Upper lobe of right lung (tissue), 1 donor: ENCODE data around the gene NVL. TPM values are rescaled to one million over a fixed set of nuclear protein-coding genes. Genes with fewer than 3 reads are reported as not detected.
A peak's percentile ranks its signal among the peaks of the same experiment; 100 is the strongest.

ENCODE experiments used
- ATAC-seq: fragments of 200-7000 bp; cut with Tn5 transposase; one replicate; pipeline ENCODE4 v1.9.1; 2020; ENCODE audit warnings: mild to moderate bottlenecking, moderate library complexity
- DNase-seq: peaks from one replicate; pipeline ENCODE4 v3.0.0-alpha.2; 2020
- H3K27ac ChIP-seq: fragments of 200-600 bp; one replicate; pipeline ENCODE4 v1.8.0; 2022
- H3K27me3 ChIP-seq: fragments of 200-600 bp; one replicate; pipeline ENCODE4 v1.8.0; 2022; ENCODE audit warnings: mild to moderate bottlenecking
- H3K36me3 ChIP-seq: fragments of 200-600 bp; one replicate; pipeline ENCODE4 v1.8.0; 2022
- H3K4me1 ChIP-seq: fragments of 200-600 bp; one replicate; pipeline ENCODE4 v1.8.0; 2022
- H3K4me3 ChIP-seq: fragments of 200-600 bp; one replicate; pipeline ENCODE4 v1.8.0; 2022; ENCODE audit warnings: mild to moderate bottlenecking
- H3K9me3 ChIP-seq: fragments of 200-600 bp; one replicate; pipeline ENCODE4 v1.8.0; 2022
- intact Hi-C: fragments of 100-400 bp; cut with DNase I; formaldehyde crosslinking; loops from one replicate; pipeline ENCODE4 v1.11.0; 2022
- total RNA-seq: library from RNA; stranded (reverse); fragmentation: NEBNext Ultra II Directional; extraction: Animal tissue kit (Norgen Biotek cat#: 25700); gene quantifications from one replicate; pipeline ENCODE4 v1.2.1, GENCODE V29; 2021
- TF ChIP-seq, protein P1 (sequence below): fragments of 200-600 bp; IDR thresholded peaks from one replicate; pipeline ENCODE4 v1.8.0; 2022; ENCODE audit warnings: antibody characterized with exemption
- donor health status: DM: no; HTN: yes; CAD: no; lungs with severe emphysema.

NVL gene
- total RNA-seq, 1 donor from 2014 or later: 24.1 TPM

DNA sequence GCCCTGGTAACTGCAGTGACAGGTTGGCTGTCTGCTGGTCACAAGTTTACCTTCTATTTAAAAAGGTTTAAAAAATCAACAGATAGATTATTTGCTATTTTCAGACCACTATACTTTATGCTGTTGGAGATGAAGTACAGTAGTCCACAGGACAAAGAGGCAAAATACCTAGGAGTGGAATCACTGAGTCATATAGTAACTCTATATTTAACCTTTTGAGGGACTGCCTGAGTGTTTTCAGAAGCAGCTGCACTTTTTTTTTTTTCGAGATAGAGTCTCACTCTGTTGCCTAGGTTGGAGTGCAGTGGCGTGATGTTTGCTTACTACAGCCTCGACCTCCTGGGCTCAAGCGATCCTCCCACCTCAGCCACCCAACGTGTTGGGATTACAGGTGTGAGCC is 38.4 kb upstream of the NVL start:
- DNase-seq (no peak), ATAC-seq (no peak)
- Histone ChIP-seq H3K27ac (no peak overlapping the region), H3K4me1 (peaks cover 4% of the 10 kb centered on the region), H3K27me3 (no peaks in the 10 kb centered on the region), H3K9me3 (no peaks in the 10 kb centered on the region), H3K4me3 (no peak overlapping the region), H3K36me3 (peaks cover 89% of the 10 kb centered on the region)
- intact Hi-C loops: no loop called here
- TF ChIP-seq, protein P1, sequence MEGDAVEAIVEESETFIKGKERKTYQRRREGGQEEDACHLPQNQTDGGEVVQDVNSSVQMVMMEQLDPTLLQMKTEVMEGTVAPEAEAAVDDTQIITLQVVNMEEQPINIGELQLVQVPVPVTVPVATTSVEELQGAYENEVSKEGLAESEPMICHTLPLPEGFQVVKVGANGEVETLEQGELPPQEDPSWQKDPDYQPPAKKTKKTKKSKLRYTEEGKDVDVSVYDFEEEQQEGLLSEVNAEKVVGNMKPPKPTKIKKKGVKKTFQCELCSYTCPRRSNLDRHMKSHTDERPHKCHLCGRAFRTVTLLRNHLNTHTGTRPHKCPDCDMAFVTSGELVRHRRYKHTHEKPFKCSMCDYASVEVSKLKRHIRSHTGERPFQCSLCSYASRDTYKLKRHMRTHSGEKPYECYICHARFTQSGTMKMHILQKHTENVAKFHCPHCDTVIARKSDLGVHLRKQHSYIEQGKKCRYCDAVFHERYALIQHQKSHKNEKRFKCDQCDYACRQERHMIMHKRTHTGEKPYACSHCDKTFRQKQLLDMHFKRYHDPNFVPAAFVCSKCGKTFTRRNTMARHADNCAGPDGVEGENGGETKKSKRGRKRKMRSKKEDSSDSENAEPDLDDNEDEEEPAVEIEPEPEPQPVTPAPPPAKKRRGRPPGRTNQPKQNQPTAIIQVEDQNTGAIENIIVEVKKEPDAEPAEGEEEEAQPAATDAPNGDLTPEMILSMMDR: no peak

DNA sequence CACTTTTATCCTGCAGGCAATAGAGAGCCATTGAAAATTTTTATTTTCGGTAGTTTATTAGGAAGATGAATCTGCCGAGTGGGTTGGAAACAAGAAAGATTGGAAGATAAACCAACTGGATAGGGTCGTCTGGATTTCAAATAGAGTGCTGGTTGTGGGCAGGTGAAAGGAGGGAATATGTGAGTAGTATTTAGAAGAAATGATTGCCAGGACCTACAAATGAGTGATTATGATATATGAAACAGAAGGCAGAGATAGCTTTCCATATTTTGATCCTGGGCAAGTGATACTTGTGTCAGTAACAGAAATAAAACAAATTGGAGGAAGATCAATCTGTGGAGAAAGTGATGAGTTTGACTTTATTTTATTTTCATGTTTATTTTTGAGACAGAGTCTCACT is 29.2 kb upstream of the NVL start:
- Histone ChIP-seq H3K27ac (no peak overlapping the region), H3K27me3 (no peaks in the 10 kb centered on the region), H3K4me1 (peaks cover 33% of the 10 kb centered on the region), H3K4me3 (no peak overlapping the region), H3K36me3 (peaks cover 10% of the 10 kb centered on the region), H3K9me3 (no peaks in the 10 kb centered on the region)
- TF ChIP-seq, protein P1: no peak
- ATAC-seq: no peak
- intact Hi-C loops: no loop called here
- no peak for DNase-seq

DNA sequence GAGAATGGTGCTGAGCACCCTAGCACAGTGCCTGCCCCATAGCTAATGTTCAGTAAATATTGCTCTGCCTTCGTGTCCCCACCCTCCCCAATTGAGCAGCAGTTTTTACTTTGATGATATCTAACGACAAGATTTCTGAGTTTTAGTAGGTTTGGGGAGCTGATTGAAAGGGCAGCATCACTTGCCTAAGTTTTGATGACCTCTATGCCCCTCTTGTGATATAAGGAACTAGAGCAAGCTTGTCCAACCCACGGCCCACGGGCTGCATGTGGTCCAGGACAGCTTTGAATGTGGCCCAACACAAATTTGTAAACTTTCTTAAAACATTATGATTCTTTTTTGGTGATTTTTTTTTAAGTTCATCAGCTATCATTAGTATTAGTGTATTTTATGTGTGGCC is 28.3 kb upstream of the NVL start:
- peaks cover 33% of the 10 kb centered on the region for H3K4me1 ChIP-seq
- intact Hi-C loops: no loop called here
- peak overlapping the region; percentile 88 for H3K27ac ChIP-seq
- H3K4me3 ChIP-seq: peak overlapping the region; percentile 87
- H3K9me3 ChIP-seq: no peaks in the 10 kb centered on the region
- H3K36me3 ChIP-seq: peaks cover 4% of the 10 kb centered on the region
- ATAC-seq (no peak), DNase-seq (peak; percentile 75)
- H3K27me3 ChIP-seq: no peaks in the 10 kb centered on the region
- TF ChIP-seq, protein P1: no peak

- ATAC-seq (peak; percentile 45), DNase-seq (no peak)
- H3K27me3 ChIP-seq: no peaks in the 10 kb centered on the region
- H3K27ac ChIP-seq: peak overlapping the region; percentile 88
- peaks cover 4% of the 10 kb centered on the region for H3K36me3 ChIP-seq
- intact Hi-C loops: no loop called here
- peaks cover 33% of the 10 kb centered on the region for H3K4me1 ChIP-seq
- peak overlapping the region; percentile 87 for H3K4me3 ChIP-seq
- TF ChIP-seq, protein P1: no peak
- no peaks in the 10 kb centered on the region for H3K9me3 ChIP-seq
Observed at GRCh38 chr1:224357626-224358124, 27.7 kb upstream of the NVL start.

DNA sequence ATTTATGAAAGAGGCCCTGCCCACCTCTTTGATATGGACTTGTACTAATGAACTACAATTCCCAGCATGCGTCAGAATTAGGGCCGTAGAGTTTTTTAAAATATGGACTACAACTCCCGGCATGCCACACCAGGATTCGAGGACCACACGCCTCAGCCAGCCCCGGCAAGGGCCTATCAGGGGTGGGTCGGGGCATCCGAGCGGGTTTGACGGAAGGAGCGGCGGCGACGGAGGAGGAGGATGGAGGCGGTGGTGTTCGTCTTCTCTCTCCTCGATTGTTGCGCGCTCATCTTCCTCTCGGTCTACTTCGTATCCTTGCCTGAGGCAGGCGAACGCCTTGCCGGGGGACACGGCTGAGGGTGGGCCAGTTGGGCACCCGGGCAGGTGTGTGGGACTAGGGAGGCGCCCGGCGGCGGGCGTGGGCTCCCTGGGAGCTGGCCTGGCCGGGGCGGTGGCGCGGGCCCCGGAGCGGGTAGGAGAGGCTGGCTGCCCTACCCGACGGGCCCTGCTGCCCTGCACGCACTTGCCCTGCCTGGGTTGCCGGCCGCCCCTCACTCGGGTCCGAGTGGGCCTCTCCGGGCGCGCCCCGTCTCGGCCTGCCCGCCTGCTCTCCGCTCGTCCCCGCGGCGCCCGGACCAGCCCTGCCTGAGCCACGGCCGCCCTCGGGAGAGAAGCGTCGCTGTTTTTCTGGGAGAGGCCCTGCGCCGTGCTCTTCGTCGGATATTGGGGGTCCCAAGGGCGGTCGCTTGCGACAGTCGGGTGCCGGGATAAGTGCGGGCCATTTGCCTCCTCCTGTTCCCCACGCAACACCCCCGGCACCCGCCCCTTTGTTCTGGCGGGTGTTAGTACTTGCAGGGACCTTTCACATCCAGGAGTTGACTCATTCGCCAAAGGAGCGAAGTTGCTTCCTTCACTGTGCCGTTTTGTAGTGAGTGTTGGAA is 27.0 kb upstream of the NVL start, which contains the start of gene CNIH4:
CNIH4 (plus strand) TSS at position 195 of the 941 bp plus-strand sequence; CDS start at position 241, 46 bp downstream.
- intact Hi-C loops: no loop called here
- peak within 1 kb of the TSS; percentile 88 for H3K27ac ChIP-seq
- TF ChIP-seq, protein P1: no peak

More for the DNA sequence above, 27.0 kb upstream of the NVL start, which contains the start of gene CNIH4:
- peak; percentile 98 for ATAC-seq
- Histone ChIP-seq H3K4me1 (peaks cover 33% of the 10 kb centered on the region), H3K27me3 (no peaks in the 10 kb centered on the region), H3K36me3 (peaks cover 4% of the 10 kb centered on the region), H3K4me3 (peak within 1 kb of the TSS; percentile 87), H3K9me3 (no peaks in the 10 kb centered on the region)
- peak; percentile 96 for DNase-seq
